Ascending aorta (tissue), 2 donors: ENCODE data around the gene TPSAB1. TPM values are rescaled to one million over a fixed set of nuclear protein-coding genes. Genes with fewer than 3 reads are reported as not detected.

Experiments
- DNase-seq, 2 donors: peaks; one replicate each; pipeline ENCODE4 v3.0.0-alpha.2; 2019; ENCODE audit warnings: low spot score in 2 of 2
- H3K27ac ChIP-seq, 2 donors: fragments of 200-600 bp; sonication (generic); one replicate each; pipeline ENCODE4 v1.5.1; 2016 to 2017; ENCODE audit warnings: mild to moderate bottlenecking in 1 of 2
- H3K27me3 ChIP-seq: fragments of 200-600 bp; sonication (generic); one replicate; pipeline ENCODE4 v1.5.1; 2017
- H3K36me3 ChIP-seq, 2 donors: fragments of 200-600 bp; sonication (generic); one replicate each; pipeline ENCODE4 v1.5.1; 2016
- H3K4me1 ChIP-seq, 2 donors: fragments of 200-600 bp; sonication (generic); one replicate each; pipeline ENCODE4 v1.5.1; 2016 to 2017; ENCODE audit warnings: mild to moderate bottlenecking in 1 of 2
- H3K4me3 ChIP-seq, 2 donors: fragments of 200-600 bp; sonication (generic); one replicate each; pipeline ENCODE4 v1.5.1; 2016 to 2017; ENCODE audit warnings: mild to moderate bottlenecking in 1 of 2
- H3K9me3 ChIP-seq, 2 donors: fragments of 200-600 bp; sonication (generic); one replicate each; pipeline ENCODE4 v1.5.1; 2016
- CTCF ChIP-seq, 3 experiments: fragments of 200-600 bp in 2 of 3; fragments of 450-650 bp in 1 of 3; sonication (generic) in 2 of 3; IDR thresholded peaks; one replicate each; pipeline ENCODE4 v1.5.1; 2016 to 2019; ENCODE audit warnings: antibody characterized with exemption in 3 of 3, mild to moderate bottlenecking in 1 of 3, moderate library complexity in 1 of 3
- intact Hi-C: fragments of 100-400 bp; cut with DNase I; formaldehyde crosslinking; loops from one replicate; pipeline ENCODE4 v1.15.1; 2023
- total RNA-seq: library from RNA; depleted of rRNA; stranded (reverse); fragments of >200 nt; gene quantifications from one replicate; pipeline ENCODE4 v1.1.0, GENCODE V29; 2016

Gene TPSAB1
- total RNA-seq, 1 donor from 2014 or later, result 6.7 TPM

- Histone ChIP-seq H3K27me3 (peaks cover 13% of the 10 kb centered on the region), H3K27ac (no peak overlapping the region), H3K4me1 (no peaks in the 10 kb centered on the region), H3K4me3 (no peak overlapping the region), H3K36me3 (no peaks in the 10 kb centered on the region), H3K9me3 (no peaks in the 10 kb centered on the region)
- no peak for DNase-seq
- TF ChIP-seq CTCF (IDR thresholded peaks at IDR 0.05), result no peak
- intact Hi-C loops, result no loop called here
These were observed 46.1 kb downstream of the TPSAB1 start for GRCh38 chr16:1286513-1287094.

- Histone ChIP-seq H3K4me3 (no peak overlapping the region), H3K27me3 (peaks cover 13% of the 10 kb centered on the region)
- intact Hi-C loops, result no loop called here
These were observed 47.6 kb downstream of the TPSAB1 start for GRCh38 chr16:1287982-1288670.

GRCh38 chr16:1288813-1289476, 48.4 kb downstream of the TPSAB1 start:
- intact Hi-C loops, result no loop called here
- Histone ChIP-seq H3K4me3 (no peak overlapping the region), H3K27me3 (peaks cover 13% of the 10 kb centered on the region), H3K9me3 (no peaks in the 10 kb centered on the region), H3K4me1 (no peaks in the 10 kb centered on the region), H3K36me3 (no peaks in the 10 kb centered on the region), H3K27ac (no peak overlapping the region)
- no peak for DNase-seq
- TF ChIP-seq CTCF (IDR thresholded peaks at IDR 0.05), result no peak

More at GRCh38 chr16:1287982-1288670, 47.6 kb downstream of the TPSAB1 start:
- H3K4me1 ChIP-seq, result no peaks in the 10 kb centered on the region
- no peaks in the 10 kb centered on the region for H3K36me3 ChIP-seq
- TF ChIP-seq CTCF (IDR thresholded peaks at IDR 0.05), result no peak
- no peaks in the 10 kb centered on the region for H3K9me3 ChIP-seq
- DNase-seq, result no peak
- no peak overlapping the region for H3K27ac ChIP-seq

DNA sequence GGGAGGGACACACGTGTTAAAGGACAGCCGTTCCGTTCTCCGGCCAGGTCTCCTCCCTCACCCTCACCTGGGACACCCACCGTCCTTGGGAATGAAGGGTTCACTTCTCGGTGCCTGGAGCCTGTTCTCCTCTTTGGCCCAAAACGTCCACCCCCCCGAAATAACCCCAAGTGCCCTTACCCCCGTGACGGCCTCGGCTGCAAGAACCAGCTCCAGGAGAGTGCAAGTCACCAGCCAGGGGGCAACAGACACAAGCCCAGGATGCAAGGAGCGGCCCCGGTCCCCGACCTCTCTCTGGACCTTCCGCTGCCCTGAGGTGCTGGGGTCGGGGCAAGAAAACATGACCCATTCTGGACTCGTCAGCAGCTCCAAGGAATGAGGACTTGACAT, 49.0 kb downstream of the TPSAB1 start:
- H3K27ac ChIP-seq, result no peak overlapping the region
- no peak overlapping the region for H3K4me3 ChIP-seq
- no peak for DNase-seq
- intact Hi-C loops, result no loop called here
- no peaks in the 10 kb centered on the region for H3K4me1 ChIP-seq
- TF ChIP-seq CTCF (IDR thresholded peaks at IDR 0.05), result no peak
- H3K36me3 ChIP-seq, result no peaks in the 10 kb centered on the region
- peaks cover 13% of the 10 kb centered on the region for H3K27me3 ChIP-seq
- H3K9me3 ChIP-seq, result no peaks in the 10 kb centered on the region

GRCh38 chr16:1290063-1290501, 49.6 kb downstream of the TPSAB1 start:
- peaks cover 13% of the 10 kb centered on the region for H3K27me3 ChIP-seq
- intact Hi-C loops, result no loop called here

More at GRCh38 chr16:1290063-1290501, 49.6 kb downstream of the TPSAB1 start:
- H3K4me3 ChIP-seq, result no peak overlapping the region
- H3K27ac ChIP-seq, result no peak overlapping the region
- H3K4me1 ChIP-seq, result no peaks in the 10 kb centered on the region
- no peaks in the 10 kb centered on the region for H3K36me3 ChIP-seq
- DNase-seq, result no peak
- TF ChIP-seq CTCF (IDR thresholded peaks at IDR 0.05), result no peak
- H3K9me3 ChIP-seq, result no peaks in the 10 kb centered on the region
